HFFc6 (cell line): ENCODE measurements around the gene MAP3K6. TPM values are rescaled to one million over a fixed set of nuclear protein-coding genes. Genes with fewer than 3 reads are reported as not detected.
A peak's percentile ranks its signal among the peaks of the same experiment; 100 is the strongest.

ENCODE experiments used
- DNase-seq: peaks from one replicate; pipeline ENCODE4 v3.0.0-alpha.2; 2018
- H3K27ac Mint-ChIP-seq: 2 replicates; pipeline ENCODE4 v1.8.0; 2020; ENCODE audit warnings: mild to moderate bottlenecking, mixed read lengths
- H3K27me3 Mint-ChIP-seq: 2 replicates; pipeline ENCODE4 v1.8.0; 2021; ENCODE audit warnings: mild to moderate bottlenecking, moderate library complexity, mixed read lengths; ENCODE audit not compliant: insufficient read depth
- H3K36me3 Mint-ChIP-seq: 2 replicates; pipeline ENCODE4 v1.8.0; 2021; ENCODE audit warnings: low read depth, mixed read lengths
- H3K4me1 Mint-ChIP-seq: 2 replicates; pipeline ENCODE4 v1.8.0; 2020; ENCODE audit warnings: low read depth, mixed read lengths
- H3K4me3 Mint-ChIP-seq: 2 replicates; pipeline ENCODE4 v1.8.0; 2020; ENCODE audit warnings: mild to moderate bottlenecking, moderate library complexity, mixed read lengths
- H3K9me3 Mint-ChIP-seq: 2 replicates; pipeline ENCODE4 v1.8.0; 2020; ENCODE audit warnings: mild to moderate bottlenecking, mixed read lengths
- CTCF ChIP-seq: fragments of 200-600 bp; sonication (generic); IDR thresholded peaks from 2 replicates; pipeline ENCODE4 v1.5.0; 2021; ENCODE audit warnings: antibody characterized with exemption, mild to moderate bottlenecking
- total RNA-seq, 6 experiments: library from RNA; stranded (reverse); fragmentation: NEBNext Ultra II Directional; extraction: Animal tissue kit (Norgen Biotek cat#: 25700); gene quantifications; 2 replicates in 1 of 6; 3 replicates in 5 of 6; pipeline ENCODE4 v1.2.3, GENCODE V29; 2021

The MAP3K6 gene
- total RNA-seq, 6 experiments from 2014 or later = 22.6 to 30.8 (median 27.7) TPM

GRCh38 chr1:27314737-27315136, 52.0 kb downstream of the MAP3K6 start:
- H3K27ac Mint-ChIP-seq = no peak overlapping the region
- TF ChIP-seq CTCF = no peak
- no peaks in the 10 kb centered on the region for H3K36me3 Mint-ChIP-seq
- H3K9me3 Mint-ChIP-seq = no peaks in the 10 kb centered on the region
- H3K27me3 Mint-ChIP-seq = peaks cover 6% of the 10 kb centered on the region; the same call in 1 of the 2 replicates
- H3K4me1 Mint-ChIP-seq = peaks cover 25% of the 10 kb centered on the region
- no peak overlapping the region for H3K4me3 Mint-ChIP-seq
- DNase-seq = no peak

- DNase-seq = no peak
- no peaks in the 10 kb centered on the region for H3K9me3 Mint-ChIP-seq
- H3K4me3 Mint-ChIP-seq = no peak overlapping the region
- peaks cover 25% of the 10 kb centered on the region for H3K4me1 Mint-ChIP-seq
- no peak overlapping the region for H3K27ac Mint-ChIP-seq
- H3K27me3 Mint-ChIP-seq = peaks cover 6% of the 10 kb centered on the region; the same call in 1 of the 2 replicates
- TF ChIP-seq CTCF = no peak
- no peaks in the 10 kb centered on the region for H3K36me3 Mint-ChIP-seq
These were observed 52.6 kb downstream of the MAP3K6 start for GRCh38 chr1:27314169-27314568.

- H3K4me1 Mint-ChIP-seq = no peaks in the 10 kb centered on the region
- no peak for TF ChIP-seq CTCF
- DNase-seq = no peak
- no peak overlapping the region for H3K4me3 Mint-ChIP-seq
- H3K9me3 Mint-ChIP-seq = no peaks in the 10 kb centered on the region
- no peaks in the 10 kb centered on the region for H3K36me3 Mint-ChIP-seq
- no peaks in the 10 kb centered on the region; the same call in 1 of the 2 replicates for H3K27me3 Mint-ChIP-seq
- no peak overlapping the region for H3K27ac Mint-ChIP-seq
These were observed 58.7 kb downstream of the MAP3K6 start for GRCh38 chr1:27307874-27308598.

- H3K4me1 Mint-ChIP-seq = peaks cover 2% of the 10 kb centered on the region; the same call in 1 of the 2 replicates
- H3K4me3 Mint-ChIP-seq = no peak overlapping the region
- TF ChIP-seq CTCF = peak; percentile 26; the same call in 1 of the 2 replicates
- no peak for DNase-seq
- H3K27ac Mint-ChIP-seq = no peak overlapping the region
- no peaks in the 10 kb centered on the region for H3K36me3 Mint-ChIP-seq
- H3K27me3 Mint-ChIP-seq = no peaks in the 10 kb centered on the region; the same call in 1 of the 2 replicates
- no peaks in the 10 kb centered on the region for H3K9me3 Mint-ChIP-seq
These were observed 59.6 kb downstream of the MAP3K6 start for GRCh38 chr1:27306892-27307761.

- Mint-ChIP-seq H3K9me3 (no peaks in the 10 kb centered on the region), H3K4me3 (no peak overlapping the region), H3K27me3 (no peaks in the 10 kb centered on the region; the same call in none of the 2 replicates), H3K4me1 (peaks cover 13% of the 10 kb centered on the region), H3K36me3 (no peaks in the 10 kb centered on the region), H3K27ac (no peak overlapping the region)
- DNase-seq = no peak
- no peak for TF ChIP-seq CTCF
These were observed 60.7 kb downstream of the MAP3K6 start for GRCh38 chr1:27306071-27306470.

Other genes with a start within 250 kb of the MAP3K6 start
- 10 to 100 TPM; 37.1 to 51.0 (median 44.7) TPM for gene SLC9A1, start 211.8 kb downstream of the MAP3K6 start, total RNA-seq
- 10 to 100 TPM; 26.2 to 30.3 (median 28.0) TPM for gene WDTC1, start 132.3 kb downstream of the MAP3K6 start, total RNA-seq
- gene TMEM222, start 44.8 kb downstream of the MAP3K6 start, total RNA-seq = 10 to 100 TPM; 41.3 to 54.6 (median 46.1) TPM
- gene SYTL1, start 24.9 kb downstream of the MAP3K6 start, total RNA-seq = under 1 TPM in 2 of 6 experiments, not detected in 4; 0.08 to 0.45 TPM
- gene FCN3, start 7.9 kb upstream of the MAP3K6 start, total RNA-seq = not detected
- not detected for gene CD164L2, start 16.4 kb upstream of the MAP3K6 start, total RNA-seq
- 1 to 10 TPM; 2.3 to 3.3 (median 2.9) TPM for gene GPR3, start 25.7 kb upstream of the MAP3K6 start, total RNA-seq
- gene WASF2, start 123.2 kb upstream of the MAP3K6 start, total RNA-seq = 10 to 100 TPM; 84.4 to 99.7 (median 93.1) TPM
- 10 to 100 TPM; 30.7 to 53.2 (median 34.7) TPM for gene AHDC1, start 237.2 kb upstream of the MAP3K6 start, total RNA-seq